Esophagus squamous epithelium (tissue), 5 donors: ENCODE data around the gene CDT1. TPM values are rescaled to one million over a fixed set of nuclear protein-coding genes. Genes with fewer than 3 reads are reported as not detected.
A peak's percentile ranks its signal among the peaks of the same experiment; 100 is the strongest.

ENCODE experiments used
- DNase-seq: peaks from one replicate; lab custom pipeline; 2025; lab: John Stamatoyannopoulos, UW
- H3K27ac ChIP-seq, 4 donors: fragments of 200-600 bp; sonication (generic); one replicate each; pipeline ENCODE4 v1.5.1; 2016 to 2019; ENCODE audit warnings: mild to moderate bottlenecking in 1 of 4
- H3K27me3 ChIP-seq, 4 donors: fragments of 200-600 bp; sonication (generic); 1 replicate in 3 of 4; 2 replicates in 1 of 4; pipeline versions ENCODE4 v1.5.1 to v1.6.0; 2017 to 2021; ENCODE audit warnings: antibody characterized with exemption in 1 of 4
- H3K36me3 ChIP-seq, 3 donors: fragments of 200-600 bp; sonication (generic); one replicate each; pipeline ENCODE4 v1.5.1; 2016 to 2019
- H3K4me1 ChIP-seq, 3 donors: fragments of 200-600 bp; sonication (generic); one replicate each; pipeline ENCODE4 v1.5.1; 2017 to 2019
- H3K4me3 ChIP-seq, 4 donors: fragments of 200-600 bp; sonication (generic); 1 replicate in 3 of 4; 2 replicates in 1 of 4; pipeline ENCODE4 v1.5.1; 2016 to 2019; ENCODE audit warnings: mild to moderate bottlenecking in 2 of 4, moderate library complexity in 1 of 4
- H3K9me3 ChIP-seq, 3 donors: fragments of 200-600 bp; sonication (generic); one replicate each; pipeline ENCODE4 v1.5.1; 2016 to 2019
- POLR2A ChIP-seq, 4 donors: fragments of 450-650 bp; IDR thresholded peaks; one replicate each; pipeline ENCODE4 v1.6.1; 2017; ENCODE audit warnings: antibody characterized with exemption in 4 of 4, mild to moderate bottlenecking in 4 of 4, moderate library complexity in 3 of 4
- WGBS, 2 donors: methylation state at CpG; one replicate each; pipeline ENCODE4 v1.1.5; 2018; 5-methylcytosine and 5-hydroxymethylcytosine counted together
- intact Hi-C: fragments of 100-400 bp; cut with DNase I; formaldehyde crosslinking; loops from one replicate; pipeline ENCODE4 v1.15.0; 2022
- total RNA-seq, 4 donors: library from RNA; depleted of rRNA; stranded (reverse); fragments of >200 nt; gene quantifications; one replicate each; pipeline ENCODE4 v1.1.0, GENCODE V29; 2016
- TF ChIP-seq, protein P1 (sequence below), 6 experiments: fragments of 450-650 bp in 4 of 6; fragments of 200-600 bp in 2 of 6; sonication (generic) in 2 of 6; IDR thresholded peaks; one replicate each; pipeline ENCODE4 v1.5.1; 2016 to 2019; ENCODE audit warnings: antibody characterized with exemption in 6 of 6, mild to moderate bottlenecking in 4 of 6, moderate library complexity in 4 of 6
- donor health status: DM: yes; HTN: yes; CAD: no.

The CDT1 gene
- total RNA-seq, 4 donors from 2014 or later: 7.7 to 20.7 (median 11.2) TPM

DNA sequence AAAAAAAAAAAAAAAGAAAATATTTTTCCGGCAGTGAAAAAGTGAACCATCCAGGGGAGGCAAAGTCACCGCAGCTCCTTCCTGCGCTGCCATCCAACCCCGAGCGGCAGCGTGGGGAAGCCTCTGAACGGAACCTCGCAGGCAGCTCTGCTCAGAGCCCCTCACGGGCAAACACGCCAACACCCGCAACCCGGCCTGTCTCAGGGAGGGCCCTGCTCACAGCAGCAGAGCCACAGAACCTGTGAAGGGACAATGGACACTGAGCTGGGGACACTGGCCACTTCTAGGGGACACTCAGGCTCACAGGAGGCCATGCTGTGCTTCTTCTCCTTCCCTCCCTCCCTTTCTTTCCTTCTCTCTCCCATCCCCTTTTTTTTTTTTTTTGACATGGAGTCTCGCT is 29.5 kb downstream of the CDT1 start:
- H3K27me3 ChIP-seq: no peaks in the 10 kb centered on the region
- peaks cover 0 to 51% (median 0%) of the 10 kb centered on the region in 3 donors for H3K36me3 ChIP-seq
- intact Hi-C loops: no loop called here
- DNase-seq: no peak
- H3K4me3 ChIP-seq: no peak overlapping the region
- no peak for TF ChIP-seq POLR2A (IDR thresholded peaks at IDR 0.05)
- TF ChIP-seq, protein P1, sequence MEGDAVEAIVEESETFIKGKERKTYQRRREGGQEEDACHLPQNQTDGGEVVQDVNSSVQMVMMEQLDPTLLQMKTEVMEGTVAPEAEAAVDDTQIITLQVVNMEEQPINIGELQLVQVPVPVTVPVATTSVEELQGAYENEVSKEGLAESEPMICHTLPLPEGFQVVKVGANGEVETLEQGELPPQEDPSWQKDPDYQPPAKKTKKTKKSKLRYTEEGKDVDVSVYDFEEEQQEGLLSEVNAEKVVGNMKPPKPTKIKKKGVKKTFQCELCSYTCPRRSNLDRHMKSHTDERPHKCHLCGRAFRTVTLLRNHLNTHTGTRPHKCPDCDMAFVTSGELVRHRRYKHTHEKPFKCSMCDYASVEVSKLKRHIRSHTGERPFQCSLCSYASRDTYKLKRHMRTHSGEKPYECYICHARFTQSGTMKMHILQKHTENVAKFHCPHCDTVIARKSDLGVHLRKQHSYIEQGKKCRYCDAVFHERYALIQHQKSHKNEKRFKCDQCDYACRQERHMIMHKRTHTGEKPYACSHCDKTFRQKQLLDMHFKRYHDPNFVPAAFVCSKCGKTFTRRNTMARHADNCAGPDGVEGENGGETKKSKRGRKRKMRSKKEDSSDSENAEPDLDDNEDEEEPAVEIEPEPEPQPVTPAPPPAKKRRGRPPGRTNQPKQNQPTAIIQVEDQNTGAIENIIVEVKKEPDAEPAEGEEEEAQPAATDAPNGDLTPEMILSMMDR (IDR thresholded peaks at IDR 0.05): no peak
- H3K27ac ChIP-seq: no peak overlapping the region
- peaks cover 0 to 12% (median 0%) of the 10 kb centered on the region in 3 donors for H3K4me1 ChIP-seq
- no peaks in the 10 kb centered on the region for H3K9me3 ChIP-seq
- 91 to 94% methylated on average over 12 to 13 of the region's 13 CpGs for WGBS, 2 donors

DNA sequence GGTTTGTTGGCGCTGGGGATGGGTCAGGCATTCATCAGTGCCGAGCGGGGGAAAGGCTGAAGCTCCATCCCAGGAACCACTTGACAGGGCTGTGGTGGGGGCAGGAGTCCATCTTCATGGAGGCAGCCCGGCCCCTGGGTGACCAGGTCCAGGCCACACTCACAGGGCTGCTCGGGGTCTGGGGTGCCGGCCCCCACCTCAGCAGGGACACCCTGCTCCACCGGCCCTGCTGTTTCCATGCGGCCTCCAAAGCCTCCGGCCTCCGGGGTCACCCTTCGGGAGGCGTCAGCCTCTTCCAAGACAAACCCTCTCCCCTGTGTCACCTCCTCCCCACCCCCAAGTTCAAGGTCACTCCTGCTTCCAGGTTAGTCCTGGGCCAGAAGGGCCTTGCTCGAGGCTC is 31.1 kb downstream of the CDT1 start:
- no peak for DNase-seq
- WGBS, 2 donors: 90 to 94% methylated on average over 2 to 8 of the region's 13 CpGs
- H3K9me3 ChIP-seq: no peaks in the 10 kb centered on the region
- no peak overlapping the region for H3K4me3 ChIP-seq
- peaks cover 5 to 52% (median 5%) of the 10 kb centered on the region in 3 donors for H3K36me3 ChIP-seq
- peak overlapping the region in 2 of 4 donors; percentile 21 to 25 for H3K27ac ChIP-seq
- TF ChIP-seq, protein P1 (IDR thresholded peaks at IDR 0.05): no peak
- TF ChIP-seq POLR2A (IDR thresholded peaks at IDR 0.05): no peak
- no peaks in the 10 kb centered on the region for H3K27me3 ChIP-seq
- intact Hi-C loops: no loop called here
- H3K4me1 ChIP-seq: peaks cover 0 to 8% (median 0%) of the 10 kb centered on the region in 3 donors

DNA sequence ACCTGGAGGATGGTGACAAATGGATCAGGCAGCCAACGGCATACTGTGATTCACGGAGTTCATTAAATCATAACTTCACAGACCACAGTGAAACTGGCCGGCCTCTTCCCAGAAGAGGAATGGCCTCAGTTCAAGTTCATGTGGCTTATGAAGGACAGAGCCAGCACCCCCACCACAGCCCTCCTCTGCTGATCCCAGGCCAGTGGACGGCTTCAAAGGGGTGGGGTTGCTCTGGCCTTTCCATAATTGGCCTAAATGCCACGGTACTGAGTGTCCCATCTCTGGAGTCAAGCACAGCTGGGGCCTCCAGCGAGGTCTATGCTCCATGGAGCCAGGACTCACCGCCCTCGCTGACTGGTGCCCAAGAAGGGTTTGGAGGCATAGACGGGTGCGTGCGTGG is 31.8 kb downstream of the CDT1 start:
- Histone ChIP-seq H3K27ac (peak overlapping the region in 2 of 4 donors; percentile 25 to 34), H3K4me1 (peaks cover 0 to 6% (median 0%) of the 10 kb centered on the region in 3 donors), H3K27me3 (no peaks in the 10 kb centered on the region), H3K9me3 (no peaks in the 10 kb centered on the region), H3K4me3 (no peak overlapping the region), H3K36me3 (peaks cover 12 to 58% (median 12%) of the 10 kb centered on the region in 3 donors)
- no peak for DNase-seq
- 79 to 80% methylated on average over 3 to 7 of the region's 11 CpGs for WGBS, 2 donors
- intact Hi-C loops: no loop called here
- TF ChIP-seq POLR2A (IDR thresholded peaks at IDR 0.05): no peak
- TF ChIP-seq, protein P1 (IDR thresholded peaks at IDR 0.05): no peak

DNA sequence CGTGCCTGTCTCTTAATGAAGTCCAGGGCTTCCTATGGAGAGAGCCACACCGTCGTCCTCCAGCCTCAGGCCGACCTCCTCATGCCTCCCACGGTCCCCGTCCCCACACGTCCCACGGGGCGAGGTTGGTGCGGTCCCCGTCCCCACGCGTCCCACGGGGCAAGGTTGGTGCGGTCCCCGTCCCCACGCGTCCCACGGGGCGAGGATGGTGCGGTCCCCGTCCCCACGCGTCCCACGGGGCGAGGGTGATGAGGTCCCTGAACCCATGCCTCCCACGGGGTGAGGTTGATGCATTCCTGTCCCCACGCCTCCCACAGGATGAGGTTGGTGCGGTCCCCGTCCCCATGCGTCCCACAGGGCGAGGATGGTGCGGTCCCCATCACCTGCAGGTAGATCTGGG is 32.2 kb downstream of the CDT1 start:
- intact Hi-C loops: no loop called here
- Histone ChIP-seq H3K4me1 (peaks cover 0 to 6% (median 0%) of the 10 kb centered on the region in 3 donors), H3K27me3 (no peaks in the 10 kb centered on the region), H3K9me3 (no peaks in the 10 kb centered on the region), H3K27ac (peak overlapping the region in 2 of 4 donors; percentile 21 to 34), H3K36me3 (peaks cover 12 to 62% (median 16%) of the 10 kb centered on the region in 3 donors), H3K4me3 (no peak overlapping the region)
- WGBS, 2 donors: 93 to 100% methylated on average over 4 to 20 of the region's 33 CpGs
- TF ChIP-seq POLR2A (IDR thresholded peaks at IDR 0.05): no peak
- TF ChIP-seq, protein P1 (IDR thresholded peaks at IDR 0.05): no peak
- DNase-seq: no peak

DNA sequence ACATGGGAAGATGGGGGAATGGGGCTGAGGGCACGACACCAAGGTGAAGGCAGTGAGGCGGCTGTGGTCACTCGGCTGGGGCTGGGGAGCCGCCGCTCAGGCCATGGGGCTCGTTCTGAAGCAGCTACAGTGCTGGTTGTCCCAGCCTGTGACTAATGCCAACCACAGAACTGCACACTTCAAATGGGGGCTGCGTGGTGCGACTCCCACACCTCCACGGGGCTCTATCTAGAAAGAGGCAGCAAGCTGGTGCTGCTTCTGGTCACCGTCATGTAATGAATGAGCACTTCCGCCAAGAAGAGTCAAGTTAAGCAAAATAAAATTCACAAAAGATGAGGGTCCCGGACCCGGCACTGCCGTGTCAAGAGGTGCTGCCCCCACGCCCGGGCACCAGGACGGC is 33.2 kb downstream of the CDT1 start:
- Histone ChIP-seq H3K9me3 (no peaks in the 10 kb centered on the region), H3K4me1 (peaks cover 0 to 4% (median 0%) of the 10 kb centered on the region in 3 donors), H3K27me3 (no peaks in the 10 kb centered on the region), H3K4me3 (no peak overlapping the region), H3K27ac (no peak overlapping the region), H3K36me3 (peaks cover 12 to 72% (median 18%) of the 10 kb centered on the region in 3 donors)
- no peak for TF ChIP-seq POLR2A (IDR thresholded peaks at IDR 0.05)
- TF ChIP-seq, protein P1 (IDR thresholded peaks at IDR 0.05): no peak
- intact Hi-C loops: no loop called here
- 89 to 94% methylated on average over 11 to 12 of the region's 17 CpGs for WGBS, 2 donors
- DNase-seq: no peak
